DMS 273 (cell line): Measurements from ENCODE around the gene MYL12A.

Experiments used
- DNase-seq: peaks from one replicate; lab custom pipeline; 2025; ENCODE audit not compliant: unreplicated experiment; lab: John Stamatoyannopoulos, UW

The MYL12A gene

GRCh38 chr18:3224223-3224622 lies 23.4 kb upstream of the MYL12A start:
- no peak for DNase-seq

DNA sequence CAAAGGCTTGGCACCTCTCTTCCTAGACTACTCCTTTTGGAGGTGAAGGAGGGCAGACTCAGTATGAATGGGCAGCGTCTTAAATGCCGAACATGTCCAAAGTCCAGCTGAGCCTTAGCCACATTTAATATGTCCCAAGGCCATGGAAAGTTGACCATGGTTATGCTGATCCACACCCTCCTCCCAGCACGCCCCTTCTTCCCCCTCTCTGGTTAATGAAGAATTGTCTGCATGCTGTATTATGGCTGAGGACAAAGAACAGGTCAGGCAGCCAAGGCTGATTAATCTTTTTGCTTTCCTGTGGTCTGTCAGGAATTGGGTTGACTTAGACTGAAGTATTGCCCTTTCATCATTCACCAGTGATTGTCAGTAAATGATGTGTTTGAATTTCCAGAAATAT lies 22.0 kb upstream of the MYL12A start:
- no peak for DNase-seq

GRCh38 chr18:3226048-3226447 lies 21.6 kb upstream of the MYL12A start:
- no peak for DNase-seq

- peak; percentile 44 for DNase-seq
These were observed 16.9 kb upstream of the MYL12A start for GRCh38 chr18:3230401-3231334.

DNA sequence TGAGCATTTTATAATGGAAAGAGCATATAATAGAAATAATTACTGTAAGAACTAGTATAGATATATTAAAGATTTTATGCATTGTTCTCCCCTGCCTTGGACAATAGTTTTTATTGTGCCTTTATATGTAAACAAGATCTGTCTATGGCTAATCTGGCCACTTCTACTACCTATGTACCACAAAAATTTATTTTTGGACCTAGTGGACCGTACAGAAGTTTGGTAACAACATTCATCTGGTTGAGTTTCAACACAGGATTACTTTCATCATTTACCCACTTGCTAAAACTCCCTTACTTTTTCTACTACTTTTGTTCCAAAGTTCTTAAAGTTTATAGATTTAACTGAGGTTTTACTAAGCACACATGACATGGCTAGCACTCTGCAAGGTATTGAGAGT lies 14.6 kb upstream of the MYL12A start:
- DNase-seq = no peak

GRCh38 chr18:3233433-3234168 lies 14.0 kb upstream of the MYL12A start:
- DNase-seq = no peak

GRCh38 chr18:3234457-3234856 lies 13.1 kb upstream of the MYL12A start:
- no peak for DNase-seq

- DNase-seq = no peak
These were observed 11.8 kb upstream of the MYL12A start for GRCh38 chr18:3235846-3236245.

- no peak for DNase-seq
These were observed 11.1 kb upstream of the MYL12A start for GRCh38 chr18:3236470-3236869.

DNA sequence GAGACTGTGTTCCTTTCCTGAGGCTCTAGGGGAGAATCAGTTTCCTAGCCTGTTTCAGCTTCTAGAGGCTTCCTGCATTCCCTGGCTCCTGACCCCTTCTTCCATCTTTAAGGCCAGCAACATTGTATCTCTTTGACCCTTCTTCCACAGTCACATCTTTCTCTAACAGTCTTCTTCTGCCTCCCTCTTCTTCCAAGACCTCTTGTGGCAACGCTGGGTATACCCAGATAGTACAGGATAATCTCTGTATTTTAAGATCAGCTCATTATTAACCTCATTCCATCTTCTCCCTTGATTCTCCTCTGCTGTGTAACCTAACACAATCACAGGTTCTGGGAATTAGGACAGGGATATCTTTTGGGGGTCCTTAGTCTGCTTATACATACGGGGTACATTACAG lies 8.9 kb upstream of the MYL12A start:
- DNase-seq = peak; percentile 16

DNA sequence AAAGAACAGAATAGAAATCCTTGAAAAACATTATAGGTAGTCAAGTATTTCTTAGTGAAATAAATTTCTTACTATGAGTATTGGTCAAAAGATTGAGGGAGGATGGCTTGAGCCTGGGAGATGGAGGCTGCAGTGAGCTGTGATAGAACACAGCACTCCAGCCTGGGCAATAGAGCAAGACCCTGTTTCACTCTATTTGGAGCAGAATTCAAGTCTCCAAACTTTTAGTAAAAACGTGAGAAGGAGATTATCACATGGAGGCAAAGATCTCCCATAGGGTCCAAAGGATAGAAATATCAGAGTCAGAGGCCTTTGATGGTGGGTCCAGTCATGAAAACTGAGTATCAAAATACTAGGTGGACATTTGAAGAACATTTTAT lies 2.4 kb upstream of the MYL12A start:
- DNase-seq = no peak

DNA sequence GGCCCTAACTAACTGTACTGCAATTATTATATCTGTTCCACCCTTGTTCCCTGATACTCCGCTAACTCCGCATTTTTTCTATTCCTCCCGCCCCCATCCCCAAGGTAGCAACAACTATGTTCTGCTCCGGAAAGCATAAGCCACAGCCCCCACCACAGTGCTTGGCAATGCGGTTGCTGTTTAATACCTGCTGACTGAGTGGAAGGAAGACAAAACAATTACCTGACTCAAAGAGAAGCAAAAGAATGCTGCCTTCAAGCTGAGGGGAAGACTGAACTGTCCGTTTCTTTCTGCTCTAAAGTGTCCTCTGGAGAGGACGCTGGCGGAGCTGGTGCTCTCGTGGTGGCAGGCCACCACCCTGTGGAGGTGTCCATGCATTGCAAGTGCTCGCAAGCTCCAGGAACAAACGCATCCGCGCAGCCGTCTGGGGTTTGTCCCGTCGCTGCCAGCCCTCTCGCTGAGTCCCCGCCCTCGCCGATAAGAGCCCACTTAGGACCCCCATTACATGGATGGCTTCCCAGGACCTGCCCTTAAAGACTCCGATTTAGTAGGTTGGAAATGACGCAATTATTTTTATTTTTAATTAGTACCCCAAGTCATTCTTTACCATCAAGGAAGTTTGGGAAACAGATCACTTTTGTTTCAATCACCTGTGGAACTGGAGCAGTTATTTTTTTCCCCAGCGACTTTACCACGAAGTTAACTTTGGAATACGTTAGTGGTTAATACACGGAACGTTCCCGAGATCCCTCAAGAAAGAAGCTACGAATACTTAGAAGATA lies 1.6 kb upstream of the MYL12A start:
- peak; percentile 95 for DNase-seq

- DNase-seq = peak; percentile 48
These were observed 864 bp upstream of the MYL12A start for GRCh38 chr18:3246635-3247239.

DNA sequence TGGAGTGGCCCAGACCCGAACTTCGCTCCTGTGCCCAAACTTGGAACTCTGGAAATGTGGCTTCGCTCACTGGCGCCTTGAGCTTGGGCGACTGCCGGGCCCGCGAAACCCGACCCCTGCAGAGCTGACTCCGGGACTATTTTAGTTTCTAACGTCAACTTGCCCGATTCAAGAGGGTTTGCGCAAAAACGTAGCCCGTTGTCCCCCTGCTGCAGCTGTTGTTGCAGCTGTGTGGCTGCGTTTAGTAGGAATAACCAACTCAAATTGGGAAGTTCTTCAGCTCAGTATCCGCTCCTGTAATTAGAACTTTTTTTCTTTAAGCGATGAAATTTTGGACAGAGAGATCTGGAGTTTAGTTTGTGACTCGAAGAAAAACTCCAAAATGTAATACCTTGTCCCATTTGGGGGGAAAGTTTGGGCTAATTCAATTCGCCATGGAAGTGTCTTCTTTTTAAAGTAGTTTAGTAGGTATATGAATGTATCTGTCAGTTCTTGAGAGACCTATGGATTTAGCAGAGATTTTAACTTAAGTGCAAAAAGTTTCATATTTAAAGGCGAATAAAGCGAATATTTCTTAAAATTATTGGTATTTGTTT lies 559 bp downstream of the MYL12A start:
- DNase-seq = peak; percentile 64

GRCh38 chr18:3248658-3249359 lies 1.2 kb downstream of the MYL12A start:
- DNase-seq = peak; percentile 6

- DNase-seq = no peak
These were observed 2.9 kb downstream of the MYL12A start for GRCh38 chr18:3250237-3251107.

- no peak for DNase-seq
These were observed 3.8 kb downstream of the MYL12A start for GRCh38 chr18:3251249-3251962.

DNA sequence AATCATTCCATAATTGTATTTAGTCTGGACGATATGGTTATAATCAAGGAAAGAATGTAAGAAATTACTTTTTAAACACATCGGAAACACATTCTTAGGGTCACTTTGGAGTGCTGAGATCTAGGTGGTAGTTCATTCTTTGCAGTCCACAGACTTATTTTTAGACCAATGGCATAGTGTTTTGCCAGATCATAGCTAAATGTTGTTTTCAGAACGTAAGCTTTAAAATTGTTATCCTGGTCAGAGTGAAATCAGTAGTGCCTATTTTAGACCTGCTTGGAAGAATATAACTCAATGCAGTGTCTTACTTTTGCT lies 4.3 kb downstream of the MYL12A start:
- DNase-seq = no peak

- DNase-seq = no peak
These were observed 5.2 kb downstream of the MYL12A start for GRCh38 chr18:3252843-3253242.
